CD14-positive monocyte (primary cell): ENCODE results near the gene NBEAL1. TPM values are rescaled to one million over a fixed set of nuclear protein-coding genes. Genes with fewer than 3 reads are reported as not detected.
"Not testable (repeated sequence)": the region's sequence is repeated elsewhere in the genome, so short reads cannot be mapped to it uniquely, and the experiment has no call there.

Source experiments
- DNase-seq, 3 donors: peaks; one replicate each; pipeline ENCODE4 v3.0.0-alpha.2; 2011 to 2022
- H2AFZ ChIP-seq: 2 replicates; pipeline ENCODE4 v1.6.0; 2012; ENCODE audit warnings: mild to moderate bottlenecking, low read depth, low read length, inconsistent platforms; ENCODE audit not compliant: insufficient read depth, poor library complexity, severe bottlenecking
- H3K27ac ChIP-seq, 2 donors: 1 replicate in 1 of 2; 2 replicates in 1 of 2; pipeline ENCODE4 v1.5.1; 2012 to 2013; ENCODE audit warnings: low read length in 2 of 2, control low read depth in 1 of 2, inconsistent platforms in 1 of 2, low read depth in 1 of 2, mild to moderate bottlenecking in 1 of 2
- H3K27me3 ChIP-seq, 2 donors: one replicate each; pipeline versions ENCODE4 v1.6.0 to v1.6.1; 2011 to 2013; ENCODE audit warnings: low read length in 2 of 2; ENCODE audit not compliant: control insufficient read depth in 2 of 2, insufficient read depth in 2 of 2
- H3K36me3 ChIP-seq, 2 donors: replicated peaks in 1 of 2; 1 replicate in 1 of 2; 2 replicates in 1 of 2; pipeline versions ENCODE4 v1.5.1 to v1.6.1; 2012 to 2013; ENCODE audit warnings: low read length in 2 of 2, control low read depth in 1 of 2, inconsistent platforms in 1 of 2, mild to moderate bottlenecking in 1 of 2; ENCODE audit not compliant: insufficient read depth in 2 of 2, control insufficient read depth in 1 of 2
- H3K4me1 ChIP-seq, 2 donors: 1 replicate in 1 of 2; 2 replicates in 1 of 2; pipeline versions ENCODE4 v1.5.1 to v1.6.1; 2012 to 2013; ENCODE audit warnings: low read length in 2 of 2, control low read depth in 1 of 2, inconsistent platforms in 1 of 2, mild to moderate bottlenecking in 1 of 2, moderate library complexity in 1 of 2; ENCODE audit not compliant: insufficient read depth in 2 of 2, control insufficient read depth in 1 of 2
- H3K4me2 ChIP-seq: replicated peaks from 2 replicates; pipeline ENCODE3; 2012; ENCODE audit warnings: low read length, moderate library complexity, mild to moderate bottlenecking; ENCODE audit not compliant: poor library complexity, severe bottlenecking; ENCODE audit errors: extremely low read depth
- H3K4me3 ChIP-seq, 3 experiments: fragments of 200-600 bp in 1 of 3; sonication (generic) in 1 of 3; replicated peaks in 1 of 3; 1 replicate in 2 of 3; 2 replicates in 1 of 3; pipeline ENCODE4 v1.5.1; 2011 to 2013; ENCODE audit warnings: low read length in 3 of 3, mild to moderate bottlenecking in 3 of 3, control low read depth in 2 of 3, low read depth in 2 of 3, inconsistent platforms in 1 of 3, moderate library complexity in 1 of 3
- H3K79me2 ChIP-seq: 2 replicates; pipeline ENCODE4 v1.6.0; 2012; ENCODE audit warnings: mild to moderate bottlenecking, control low read depth, inconsistent platforms, low read length, moderate library complexity; ENCODE audit not compliant: insufficient read depth
- H3K9ac ChIP-seq: 2 replicates; pipeline ENCODE4 v1.6.0; 2017; ENCODE audit warnings: low read length, mild to moderate bottlenecking; ENCODE audit not compliant: insufficient read depth, poor library complexity, severe bottlenecking
- H3K9me3 ChIP-seq, 2 donors: replicated peaks in 1 of 2; 1 replicate in 1 of 2; 2 replicates in 1 of 2; pipeline versions ENCODE4 v1.5.1 to v1.6.1; 2012 to 2013; ENCODE audit warnings: low read length in 2 of 2, control low read depth in 1 of 2; ENCODE audit not compliant: control insufficient read depth in 1 of 2, insufficient read depth in 1 of 2
- H4K20me1 ChIP-seq: 2 replicates; pipeline ENCODE4 v1.6.0; 2012; ENCODE audit warnings: mild to moderate bottlenecking, low read length, control low read depth, moderate library complexity; ENCODE audit not compliant: insufficient read depth
- H3K27ac Mint-ChIP-seq, 7 donors: one replicate each; pipeline ENCODE4 v1.8.0; 2020; ENCODE audit warnings: mild to moderate bottlenecking in 7 of 7, mixed read lengths in 7 of 7, moderate library complexity in 6 of 7, inconsistent platforms in 2 of 7
- H3K27me3 Mint-ChIP-seq, 3 donors: one replicate each; pipeline ENCODE4 v1.8.0; 2021 to 2022; ENCODE audit warnings: low read depth in 3 of 3, mild to moderate bottlenecking in 3 of 3, mixed read lengths in 3 of 3, moderate library complexity in 3 of 3, inconsistent platforms in 1 of 3
- H3K36me3 Mint-ChIP-seq, 2 donors: one replicate each; pipeline ENCODE4 v1.8.0; 2020; ENCODE audit warnings: mixed read lengths in 2 of 2, inconsistent platforms in 1 of 2, mild to moderate bottlenecking in 1 of 2
- H3K4me1 Mint-ChIP-seq: one replicate; pipeline ENCODE4 v1.8.0; 2020; ENCODE audit warnings: mild to moderate bottlenecking, mixed read lengths
- H3K4me3 Mint-ChIP-seq, 2 donors: one replicate each; pipeline ENCODE4 v1.8.0; 2020; ENCODE audit warnings: mild to moderate bottlenecking in 2 of 2, mixed read lengths in 2 of 2, moderate library complexity in 1 of 2
- H3K9me3 Mint-ChIP-seq, 7 donors: one replicate each; pipeline ENCODE4 v1.8.0; 2020 to 2022; ENCODE audit warnings: mixed read lengths in 7 of 7, mild to moderate bottlenecking in 6 of 7, moderate library complexity in 6 of 7, inconsistent platforms in 2 of 7
- CTCF ChIP-seq: fragments of 200-600 bp; IDR thresholded peaks from one replicate; pipeline ENCODE4 v1.8.0; 2022; ENCODE audit warnings: antibody characterized with exemption, mild to moderate bottlenecking
- WGBS: methylation state at CpG from one replicate; pipeline ENCODE4 v1.1.5; 2013; ENCODE audit warnings: missing lambda C conversion rate; ENCODE audit not compliant: insufficient coverage; 5-methylcytosine and 5-hydroxymethylcytosine counted together
- intact Hi-C, 2 donors: fragments of 100-400 bp; cut with micrococcal nuclease; formaldehyde crosslinking; loops; one replicate each; pipeline versions ENCODE4 v1.15.0 to v1.15.1; 2023
- polyA plus RNA-seq, 3 donors: library from polyadenylated mRNA; depleted of rRNA in 1 of 3; unstranded in 2 of 3; stranded (reverse) in 1 of 3; fragments of 300-500 nt in 2 of 3; fragments of >200 nt in 1 of 3; fragmentation: Illumina TruSeq in 2 of 3; gene quantifications; 1 replicate in 2 of 3; 2 replicates in 1 of 3; pipeline ENCODE4 v1.2.3, GENCODE V29; 2012 to 2021

NBEAL1 gene
- polyA plus RNA-seq, 3 donors = 2.5 to 5.3 (median 4.4) TPM

GRCh38 chr2:203037026-203037425, 22.4 kb downstream of the NBEAL1 start:
- TF ChIP-seq CTCF = no peak
- no peak overlapping the region for H2AFZ ChIP-seq
- no peaks in the 10 kb centered on the region for H4K20me1 ChIP-seq
- H3K27me3 ChIP-seq = no peaks in the 10 kb centered on the region
- Mint-ChIP-seq H3K27me3 (no peaks in the 10 kb centered on the region), H3K4me1 (peaks cover 2% of the 10 kb centered on the region), H3K4me3 (no peak overlapping the region), H3K9me3 (no peaks in the 10 kb centered on the region), H3K27ac (no peak overlapping the region), H3K36me3 (peaks cover 9 to 12% of the 10 kb centered on the region in 2 donors)
- no peaks in the 10 kb centered on the region for H3K9me3 ChIP-seq
- no peaks in the 10 kb centered on the region for H3K79me2 ChIP-seq
- no peak overlapping the region for H3K27ac ChIP-seq
- no peaks in the 10 kb centered on the region for H3K36me3 ChIP-seq
- no peak for DNase-seq
- intact Hi-C loops = no loop called here
- no peaks in the 10 kb centered on the region for H3K4me1 ChIP-seq
- H3K4me3 ChIP-seq = no peak overlapping the region
- no peak overlapping the region for H3K4me2 ChIP-seq
- no CpG with 5 or more reads among the region's 2 CpGs for WGBS
- H3K9ac ChIP-seq = no peak overlapping the region

- Histone ChIP-seq H3K27me3 (no peaks in the 10 kb centered on the region), H3K36me3 (peaks cover 0 to 11% of the 10 kb centered on the region in 2 donors), H3K4me2 (no peak overlapping the region), H3K4me1 (no peaks in the 10 kb centered on the region), H3K9ac (no peak overlapping the region), H4K20me1 (no peaks in the 10 kb centered on the region), H3K79me2 (no peaks in the 10 kb centered on the region), H3K9me3 (no peaks in the 10 kb centered on the region), H3K27ac (no peak overlapping the region), H2AFZ (no peak overlapping the region), H3K4me3 (no peak overlapping the region)
- Mint-ChIP-seq H3K4me3 (no peak overlapping the region), H3K36me3 (peaks cover 19 to 22% of the 10 kb centered on the region in 2 donors), H3K27me3 (no peaks in the 10 kb centered on the region), H3K27ac (no peak overlapping the region), H3K4me1 (peaks cover 2% of the 10 kb centered on the region), H3K9me3 (no peaks in the 10 kb centered on the region)
- intact Hi-C loops = no loop called here
- no peak for DNase-seq
- no peak for TF ChIP-seq CTCF
- 100% methylated on average over 2 of the region's 6 CpGs for WGBS
Measured at GRCh38 chr2:203038586-203038985, 23.9 kb downstream of the NBEAL1 start.

GRCh38 chr2:203039211-203039610, 24.5 kb downstream of the NBEAL1 start:
- H3K79me2 ChIP-seq, H3K9me3 Mint-ChIP-seq, intact Hi-C loops: not testable (repeated sequence)

More at GRCh38 chr2:203039211-203039610, 24.5 kb downstream of the NBEAL1 start:
- H3K9ac ChIP-seq, H3K9me3 ChIP-seq, H3K27me3 Mint-ChIP-seq, H3K27ac ChIP-seq, H4K20me1 ChIP-seq, H3K4me2 ChIP-seq, H3K4me3 Mint-ChIP-seq, H3K4me1 ChIP-seq, H3K27ac Mint-ChIP-seq, H3K4me1 Mint-ChIP-seq, H3K4me3 ChIP-seq, DNase-seq, H2AFZ ChIP-seq, H3K27me3 ChIP-seq: not testable (repeated sequence)
- peaks cover 23 to 26% of the 10 kb centered on the region in 2 donors for H3K36me3 Mint-ChIP-seq
- peaks cover 0 to 11% of the 10 kb centered on the region in 2 donors for H3K36me3 ChIP-seq
- 100% methylated on average over 1 of the region's 6 CpGs for WGBS
